Fibroblast of lung (primary cell): Measurements from ENCODE around the gene GUCY2D.

ENCODE experiments used
- CTCF ChIP-seq, 2 donors: IDR thresholded peaks in 1 of 2; conservative IDR thresholded peaks in 1 of 2; 1 replicate in 1 of 2; 2 replicates in 1 of 2; pipeline ENCODE4 v1.5.1; 2011 to 2012; ENCODE audit warnings: low read length in 2 of 2, control low read depth in 1 of 2, inconsistent platforms in 1 of 2, low read depth in 1 of 2, mild to moderate bottlenecking in 1 of 2
- EZH2 ChIP-seq: IDR thresholded peaks from 2 replicates; pipeline ENCODE4 v1.5.1; 2012; ENCODE audit warnings: low read length, control low read depth, mild to moderate bottlenecking; ENCODE audit errors: missing control alignments

DNA sequence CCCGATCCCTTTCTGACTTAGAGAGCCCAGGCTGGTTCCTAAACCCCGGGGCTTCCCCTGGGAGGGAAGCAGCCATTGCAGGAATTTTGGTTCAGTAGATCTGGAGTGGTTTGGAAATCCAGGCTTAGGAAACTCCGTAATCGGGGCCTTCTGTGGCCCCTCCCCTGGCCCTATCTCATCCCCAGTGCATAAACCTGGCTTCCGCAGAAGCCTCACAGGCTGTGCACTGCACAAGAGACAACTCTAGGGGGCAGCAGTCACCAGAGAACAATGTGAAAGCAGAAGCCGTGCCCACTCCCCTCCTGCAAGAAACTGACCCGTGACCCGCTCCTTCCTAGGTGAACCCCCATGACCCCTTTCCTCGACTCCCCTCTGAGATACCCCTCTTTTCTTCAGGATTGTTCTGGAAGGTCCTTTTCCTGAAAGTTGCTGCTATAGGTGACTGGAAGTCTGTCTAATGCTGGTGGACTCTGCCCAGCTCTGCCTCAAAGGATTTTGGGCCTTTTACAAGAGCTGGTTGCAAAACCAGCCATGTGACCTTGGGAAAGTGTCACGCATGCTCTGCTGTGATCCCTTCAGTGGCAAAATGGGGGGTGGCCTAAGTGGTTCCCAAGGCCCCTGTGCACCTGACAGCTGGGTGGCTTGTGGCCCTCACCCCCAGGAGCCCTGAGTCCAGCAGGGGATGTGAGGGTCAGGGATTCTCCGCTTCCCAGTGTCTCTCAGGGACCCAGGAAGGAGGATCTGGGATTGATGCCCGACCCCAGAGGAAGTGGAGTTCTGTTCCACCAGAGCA lies 14.4 kb downstream of the GUCY2D start:
- TF ChIP-seq CTCF (conservative IDR thresholded peaks at IDR 0.05 in 1 of 2, IDR thresholded peaks at IDR 0.05 in 1 of 2; ENCODE audit: low read depth in 1 of 2, low read length in 2 of 2) (peak; percentile 21 to 68), EZH2 (no peak)
